PC-3 (cell line): Measurements from ENCODE around the gene CACNA2D2. TPM values are rescaled to one million over a fixed set of nuclear protein-coding genes. Genes with fewer than 3 reads are reported as not detected.

Experiments
- ATAC-seq: fragments of 200-7000 bp; cut with Tn5 transposase; 2 replicates; pipeline ENCODE4 v1.9.1; 2020; ENCODE audit warnings: mild to moderate bottlenecking, moderate library complexity
- BruUV-seq: library from RNA; stranded (reverse); fragments of 400-500 nt; replicated peaks from 2 replicates; lab custom pipeline; 2021; lab: Mats Ljungman, UMichigan
- CTCF ChIA-PET: fragments of 300-600 bp; sonication (Branson Sonifier 250); formaldehyde crosslinking; loops from one replicate; lab custom pipeline; 2022; ENCODE audit warnings: antibody characterized with exemption; lab: Charles Lee
- POLR2A ChIA-PET: fragments of 300-600 bp; sonication (Branson Sonifier 250); formaldehyde crosslinking; loops from one replicate; lab custom pipeline; 2022; ENCODE audit warnings: antibody characterized with exemption; ENCODE audit not compliant: unreplicated experiment; lab: Charles Lee
- DNase-seq: peaks from one replicate; pipeline ENCODE4 v3.0.0-alpha.2; 2015
- H2AFZ ChIP-seq: fragments of 300-600 bp; sonication (generic); 2 replicates; pipeline ENCODE4 v1.6.0; 2016; ENCODE audit warnings: antibody characterized with exemption, low read length
- H3F3A ChIP-seq: fragments of 300-600 bp; sonication (generic); one replicate; pipeline ENCODE4 v1.6.0; 2017; ENCODE audit warnings: antibody characterized with exemption, low read length, control low read depth, mild to moderate bottlenecking; ENCODE audit not compliant: unreplicated experiment
- H3K27ac ChIP-seq: fragments of 300-600 bp; sonication (generic); 2 replicates; pipeline ENCODE4 v1.5.1; 2016; ENCODE audit warnings: mild to moderate bottlenecking, low read length
- H3K27me3 ChIP-seq: fragments of 300-600 bp; sonication (generic); 2 replicates; pipeline ENCODE4 v1.6.1; 2016; ENCODE audit warnings: low read length, mixed read lengths
- H3K36me3 ChIP-seq: fragments of 300-600 bp; sonication (generic); 2 replicates; pipeline ENCODE4 v1.6.1; 2016; ENCODE audit warnings: low read depth, mixed run types, low read length, mixed read lengths
- H3K4me1 ChIP-seq: fragments of 300-600 bp; sonication (generic); 2 replicates; pipeline ENCODE4 v1.5.1; 2016; ENCODE audit warnings: low read length; ENCODE audit not compliant: insufficient read depth
- H3K4me2 ChIP-seq: fragments of 300-600 bp; sonication (generic); 2 replicates; pipeline ENCODE4 v1.6.0; 2016; ENCODE audit warnings: low read length
- H3K4me3 ChIP-seq: fragments of 300-600 bp; sonication (generic); 2 replicates; pipeline ENCODE4 v1.5.1; 2016; ENCODE audit warnings: mild to moderate bottlenecking, low read length, mixed read lengths
- H3K79me2 ChIP-seq: fragments of 300-600 bp; sonication (generic); 2 replicates; pipeline ENCODE4 v1.6.1; 2017; ENCODE audit warnings: low read length, mixed read lengths
- H3K9ac ChIP-seq: fragments of 300-600 bp; sonication (generic); 2 replicates; pipeline ENCODE4 v1.6.0; 2016; ENCODE audit warnings: mild to moderate bottlenecking, low read length
- H3K9me2 ChIP-seq: fragments of 300-600 bp; sonication (generic); replicated peaks from 2 replicates; pipeline ENCODE4 v1.6.1; 2016; ENCODE audit warnings: mixed run types, low read length, mixed read lengths
- H3K9me3 ChIP-seq: fragments of 300-600 bp; sonication (generic); 2 replicates; pipeline ENCODE4 v1.6.1; 2016; ENCODE audit warnings: low read length, mixed read lengths
- H4K20me1 ChIP-seq: fragments of 300-600 bp; sonication (generic); 2 replicates; pipeline ENCODE4 v1.6.1; 2016; ENCODE audit warnings: low read length, mixed read lengths
- CTCF ChIP-seq: fragments of 300-600 bp; sonication (generic); conservative IDR thresholded peaks from 2 replicates; pipeline ENCODE4 v1.5.1; 2017; ENCODE audit warnings: antibody characterized with exemption, low read depth, mild to moderate bottlenecking, low read length
- EZH2 ChIP-seq: fragments of 300-600 bp; sonication (generic); IDR thresholded peaks from one replicate; pipeline ENCODE4 v1.6.1; 2017; ENCODE audit warnings: antibody characterized with exemption, mild to moderate bottlenecking, low read length; ENCODE audit not compliant: unreplicated experiment
- EZH2phosphoT487 ChIP-seq: fragments of 300-600 bp; sonication (generic); IDR thresholded peaks from 2 replicates; pipeline ENCODE4 v1.6.1; 2018; ENCODE audit warnings: mild to moderate bottlenecking, antibody characterized with exemption, low read length, borderline replicate concordance
- intact Hi-C: fragments of 100-400 bp; cut with micrococcal nuclease; formaldehyde crosslinking; loops from 2 replicates; pipeline ENCODE4 v1.9.0; 2023
- total RNA-seq: library from RNA; depleted of rRNA; stranded (reverse); fragments of >200 nt; gene quantifications from 2 replicates; pipeline ENCODE4 v1.2.3, GENCODE V29; 2014

Gene CACNA2D2
- total RNA-seq, 1 experiment from 2014 or later = 0.44 TPM

GRCh38 chr3:50466177-50466576 is 37.3 kb downstream of the CACNA2D2 start:
- DNase-seq = peak; percentile 9
- no peaks in the 10 kb centered on the region for H3K79me2 ChIP-seq
- CTCF ChIA-PET = interaction anchor here (0.5 kb wide), 1 partner anchor 579 kb away, joined by 3 read pairs; no protein-coding TSS in a partner anchor
- no peak overlapping the region for H3K4me2 ChIP-seq
- no peaks in the 10 kb centered on the region for H3K9me3 ChIP-seq
- H3F3A ChIP-seq = no peaks in the 10 kb centered on the region
- no peak overlapping the region for H2AFZ ChIP-seq
- no peak overlapping the region for H3K4me3 ChIP-seq
- H4K20me1 ChIP-seq = 0 out of 2 replicates have a peak, but pooled peaks cover 1% of the 10 kb centered on the region
- intact Hi-C loops = no loop called here
- H3K9ac ChIP-seq = no peak overlapping the region
- H3K27ac ChIP-seq = no peak overlapping the region
- POLR2A ChIA-PET = no interaction called here
- H3K9me2 ChIP-seq = no peaks in the 10 kb centered on the region
- no TSS peak for BruUV-seq
- H3K4me1 ChIP-seq = no peaks in the 10 kb centered on the region
- H3K36me3 ChIP-seq = no peaks in the 10 kb centered on the region
- H3K27me3 ChIP-seq = peaks cover 23% of the 10 kb centered on the region
- ATAC-seq = peak; percentile 31; the same call in 1 of the 2 replicates
- TF ChIP-seq EZH2 = no peak
- no peak for TF ChIP-seq EZH2phosphoT487
- no peak for TF ChIP-seq CTCF

- BruUV-seq = no TSS peak
- no peak for TF ChIP-seq EZH2
- TF ChIP-seq EZH2phosphoT487 = no peak
- TF ChIP-seq CTCF = no peak
- 0 out of 2 replicates have a peak, but pooled peaks cover 3% of the 10 kb centered on the region for H4K20me1 ChIP-seq
- no peaks in the 10 kb centered on the region for H3K9me2 ChIP-seq
- no peak overlapping the region for H3K4me3 ChIP-seq
- intact Hi-C loops = no loop called here
- no peak overlapping the region for H3K9ac ChIP-seq
- ChIA-PET POLR2A (no interaction called here), CTCF (no interaction called here)
- H3F3A ChIP-seq = no peaks in the 10 kb centered on the region
- no peaks in the 10 kb centered on the region for H3K36me3 ChIP-seq
- no peaks in the 10 kb centered on the region for H3K4me1 ChIP-seq
- no peak for DNase-seq
- no peak overlapping the region for H3K4me2 ChIP-seq
- no peak overlapping the region for H2AFZ ChIP-seq
- ATAC-seq = no peak
- H3K27ac ChIP-seq = no peak overlapping the region
- H3K79me2 ChIP-seq = no peaks in the 10 kb centered on the region
- peaks cover 28% of the 10 kb centered on the region for H3K27me3 ChIP-seq
- no peaks in the 10 kb centered on the region for H3K9me3 ChIP-seq
Measured at GRCh38 chr3:50464569-50464968, 38.9 kb downstream of the CACNA2D2 start.

GRCh38 chr3:50459785-50460184 is 43.6 kb downstream of the CACNA2D2 start:
- no peak overlapping the region for H3K9ac ChIP-seq
- DNase-seq (no peak), ATAC-seq (no peak)
- no TSS peak for BruUV-seq
- no peaks in the 10 kb centered on the region for H3K79me2 ChIP-seq
- ChIA-PET CTCF (no interaction called here), POLR2A (no interaction called here)
- H3K27ac ChIP-seq = no peak overlapping the region
- H2AFZ ChIP-seq = no peak overlapping the region
- H3K9me2 ChIP-seq = no peaks in the 10 kb centered on the region
- H3K9me3 ChIP-seq = no peaks in the 10 kb centered on the region
- no peak for TF ChIP-seq EZH2phosphoT487
- no peak for TF ChIP-seq EZH2
- no peak for TF ChIP-seq CTCF
- H3K36me3 ChIP-seq = no peaks in the 10 kb centered on the region
- no peak overlapping the region for H3K4me3 ChIP-seq
- no peaks in the 10 kb centered on the region for H3F3A ChIP-seq
- intact Hi-C loops = no loop called here
- no peak overlapping the region for H3K4me2 ChIP-seq
- H3K4me1 ChIP-seq = no peaks in the 10 kb centered on the region
- H4K20me1 ChIP-seq = 0 out of 2 replicates have a peak, but pooled peaks cover 3% of the 10 kb centered on the region
- peaks cover 19% of the 10 kb centered on the region for H3K27me3 ChIP-seq
